HG02759 (cell line): ENCODE measurements around the gene GPR158.

Experiments
- ATAC-seq: cut with Tn5 transposase; IDR thresholded peaks from one replicate; pipeline ENCODE4 v1.9.1; 2021; ENCODE audit warnings: mild to moderate bottlenecking, moderate library complexity; ENCODE audit not compliant: unreplicated experiment

Gene GPR158

GRCh38 chr10:25498645-25499044, 323.8 kb downstream of the GPR158 start:
- ATAC-seq = no peak

- ATAC-seq = no peak
Observed at GRCh38 chr10:25501912-25502311, 327.1 kb downstream of the GPR158 start.

GRCh38 chr10:25502453-25502852, 327.7 kb downstream of the GPR158 start:
- no peak for ATAC-seq

GRCh38 chr10:25504306-25504705, 329.5 kb downstream of the GPR158 start:
- no peak for ATAC-seq

GRCh38 chr10:25504838-25505237, 330.0 kb downstream of the GPR158 start:
- no peak for ATAC-seq

GRCh38 chr10:25505466-25505865, 330.7 kb downstream of the GPR158 start:
- ATAC-seq = no peak

- no peak for ATAC-seq
Observed at GRCh38 chr10:25506821-25507335, 332.1 kb downstream of the GPR158 start.

GRCh38 chr10:25508112-25508815, 333.5 kb downstream of the GPR158 start:
- no peak for ATAC-seq

GRCh38 chr10:25509151-25509550, 334.4 kb downstream of the GPR158 start:
- ATAC-seq = no peak

- ATAC-seq = no peak
Observed at GRCh38 chr10:25522294-25522693, 347.5 kb downstream of the GPR158 start.

GRCh38 chr10:25522946-25523608, 348.3 kb downstream of the GPR158 start:
- no peak for ATAC-seq

GRCh38 chr10:25530306-25530705, 355.5 kb downstream of the GPR158 start:
- no peak for ATAC-seq

GRCh38 chr10:25531457-25532061, 356.8 kb downstream of the GPR158 start:
- ATAC-seq = no peak

GRCh38 chr10:25532213-25532612, 357.4 kb downstream of the GPR158 start:
- no peak for ATAC-seq

GRCh38 chr10:25536027-25536426, 361.2 kb downstream of the GPR158 start:
- ATAC-seq = no peak

- ATAC-seq = no peak
Observed at GRCh38 chr10:25547382-25547781, 372.6 kb downstream of the GPR158 start.

GRCh38 chr10:25552283-25552919, 377.6 kb downstream of the GPR158 start:
- ATAC-seq = no peak

GRCh38 chr10:25555865-25556264, 381.1 kb downstream of the GPR158 start:
- ATAC-seq = no peak

GRCh38 chr10:25556457-25556856, 381.7 kb downstream of the GPR158 start:
- ATAC-seq = no peak

- no peak for ATAC-seq
Observed at GRCh38 chr10:25557136-25557535, 382.3 kb downstream of the GPR158 start.

GRCh38 chr10:25561758-25562157, 387.0 kb downstream of the GPR158 start:
- ATAC-seq = no peak
